Activated T-cell treated with anti-CD3 and anti-CD28 coated beads, Interleukin-2, amount 50 U/mL, for 4 hours (primary cell): ENCODE measurements around the gene EXOC3. TPM values are rescaled to one million over a fixed set of nuclear protein-coding genes. Genes with fewer than 3 reads are reported as not detected.

Experiments
- ATAC-seq, 2 donors: fragments of 200-7000 bp; cut with Tn5 transposase; one replicate each; pipeline ENCODE4 v1.10.0; 2021
- DNase-seq: peaks from one replicate; pipeline ENCODE4 v3.0.0-alpha.2; 2020
- H3K27me3 Mint-ChIP-seq: one replicate; pipeline ENCODE4 v1.8.0; 2021; ENCODE audit warnings: low read depth, mixed read lengths
- H3K36me3 Mint-ChIP-seq: one replicate; pipeline ENCODE4 v1.8.0; 2022; ENCODE audit warnings: mixed read lengths; ENCODE audit not compliant: insufficient read depth
- H3K4me1 Mint-ChIP-seq: one replicate; pipeline ENCODE4 v1.8.0; 2021; ENCODE audit warnings: low read depth, mixed read lengths
- H3K4me3 Mint-ChIP-seq: one replicate; pipeline ENCODE4 v1.8.0; 2021; ENCODE audit warnings: mild to moderate bottlenecking, moderate library complexity, mixed read lengths
- H3K9me3 Mint-ChIP-seq: one replicate; pipeline ENCODE4 v1.8.0; 2021; ENCODE audit warnings: mixed read lengths
- total RNA-seq, 3 donors: library from RNA; stranded (reverse); gene quantifications; one replicate each; pipeline ENCODE4 v1.2.1, GENCODE V29; 2021

EXOC3 gene
- total RNA-seq, 3 donors from 2014 or later = 62.7 to 78.3 (median 67.2) TPM

- Mint-ChIP-seq H3K27me3 (no peaks in the 10 kb centered on the region), H3K4me3 (no peak overlapping the region), H3K36me3 (no peaks in the 10 kb centered on the region), H3K9me3 (no peaks in the 10 kb centered on the region), H3K4me1 (no peaks in the 10 kb centered on the region)
- ATAC-seq (no peak), DNase-seq (no peak)
Measured at GRCh38 chr5:417301-418161, 25.4 kb upstream of the EXOC3 start.

DNA sequence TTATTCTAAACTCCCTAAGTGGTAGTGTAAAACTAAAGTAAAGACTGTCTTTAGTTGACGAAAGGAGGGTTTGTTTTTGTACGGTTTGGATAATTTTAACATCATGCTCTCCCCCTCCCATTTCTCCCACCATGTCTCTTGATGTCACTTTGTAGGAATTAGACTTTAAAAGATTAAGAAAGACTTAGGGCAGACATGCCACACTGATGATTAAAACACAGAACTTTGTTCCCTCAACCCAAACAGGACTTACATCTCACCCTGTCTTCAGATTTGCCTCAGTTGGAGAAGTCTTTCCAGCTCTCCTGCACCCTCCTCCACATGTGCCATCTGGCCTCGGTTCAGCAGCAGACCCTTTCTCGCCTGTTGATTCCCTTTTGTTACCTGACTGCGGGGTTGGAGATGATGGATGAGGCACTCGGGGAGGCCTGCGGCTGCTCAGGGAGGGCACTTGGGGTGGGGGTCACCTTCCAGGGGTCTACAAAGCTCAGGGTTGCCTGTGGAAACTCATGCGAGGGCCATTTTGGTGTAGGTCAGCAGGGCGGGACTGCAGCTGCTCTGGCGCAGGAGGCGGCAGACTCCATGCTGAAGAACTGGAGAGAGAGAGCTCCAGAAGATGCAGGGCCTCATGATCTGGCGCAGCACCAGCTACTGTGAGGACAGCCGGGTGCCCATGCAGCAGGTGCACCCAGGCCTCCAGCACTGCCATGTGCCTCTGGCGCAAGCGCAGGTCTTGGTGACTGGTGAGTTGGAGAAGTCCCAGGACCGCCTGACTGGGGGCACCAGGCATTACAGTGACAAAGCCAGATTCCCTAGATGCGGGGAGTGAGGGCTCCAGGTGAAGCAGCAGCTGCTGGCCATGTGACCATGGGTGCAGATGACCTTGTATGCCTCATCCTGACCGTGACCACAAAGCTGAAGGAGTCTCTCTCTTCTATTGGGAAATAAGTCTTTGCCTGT, 24.5 kb upstream of the EXOC3 start:
- Mint-ChIP-seq H3K4me3 (no peak overlapping the region), H3K9me3 (no peaks in the 10 kb centered on the region), H3K4me1 (no peaks in the 10 kb centered on the region), H3K27me3 (no peaks in the 10 kb centered on the region), H3K36me3 (no peaks in the 10 kb centered on the region)
- DNase-seq (no peak), ATAC-seq (no peak)

GRCh38 chr5:419970-420369, 23.0 kb upstream of the EXOC3 start:
- Mint-ChIP-seq H3K4me1 (no peaks in the 10 kb centered on the region), H3K27me3 (no peaks in the 10 kb centered on the region)
- no peak for DNase-seq

DNA sequence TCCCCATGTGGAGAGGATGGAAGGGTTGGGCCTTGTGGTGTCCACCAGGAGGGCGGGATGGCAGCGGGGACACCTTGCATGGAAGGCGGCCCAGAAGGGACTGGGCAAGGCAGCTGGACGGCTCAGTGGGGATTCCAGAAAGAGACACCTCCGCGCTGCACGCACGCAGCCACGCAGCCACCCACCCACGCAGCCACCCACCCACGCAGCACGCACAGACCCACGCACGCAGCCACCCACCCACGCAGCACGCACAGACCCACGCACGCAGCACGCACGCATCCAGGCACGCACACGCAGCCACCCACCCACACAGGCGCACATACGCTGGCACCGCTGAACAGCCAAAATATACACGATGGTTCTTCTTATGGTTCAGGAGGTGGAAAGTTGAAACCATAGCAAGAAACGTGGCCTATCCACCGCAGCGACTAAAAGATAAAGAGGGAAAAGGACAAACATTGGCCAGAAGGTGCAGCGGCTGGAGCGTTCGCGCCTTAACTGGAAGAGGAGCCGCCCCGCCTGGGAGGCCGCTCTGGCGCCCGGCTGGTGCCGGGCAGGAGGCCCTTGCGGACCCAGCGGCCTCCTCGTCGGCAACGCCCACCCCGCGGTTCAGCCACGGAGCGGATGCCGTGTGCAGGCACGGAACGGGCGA, 22.2 kb upstream of the EXOC3 start:
- no peak for DNase-seq
- Mint-ChIP-seq H3K4me1 (no peaks in the 10 kb centered on the region), H3K9me3 (no peaks in the 10 kb centered on the region), H3K27me3 (no peaks in the 10 kb centered on the region), H3K36me3 (no peaks in the 10 kb centered on the region), H3K4me3 (no peak overlapping the region)
- ATAC-seq = no peak

More at GRCh38 chr5:419970-420369, 23.0 kb upstream of the EXOC3 start:
- Mint-ChIP-seq H3K36me3 (no peaks in the 10 kb centered on the region), H3K9me3 (no peaks in the 10 kb centered on the region), H3K4me3 (no peak overlapping the region)
- no peak for ATAC-seq

DNA sequence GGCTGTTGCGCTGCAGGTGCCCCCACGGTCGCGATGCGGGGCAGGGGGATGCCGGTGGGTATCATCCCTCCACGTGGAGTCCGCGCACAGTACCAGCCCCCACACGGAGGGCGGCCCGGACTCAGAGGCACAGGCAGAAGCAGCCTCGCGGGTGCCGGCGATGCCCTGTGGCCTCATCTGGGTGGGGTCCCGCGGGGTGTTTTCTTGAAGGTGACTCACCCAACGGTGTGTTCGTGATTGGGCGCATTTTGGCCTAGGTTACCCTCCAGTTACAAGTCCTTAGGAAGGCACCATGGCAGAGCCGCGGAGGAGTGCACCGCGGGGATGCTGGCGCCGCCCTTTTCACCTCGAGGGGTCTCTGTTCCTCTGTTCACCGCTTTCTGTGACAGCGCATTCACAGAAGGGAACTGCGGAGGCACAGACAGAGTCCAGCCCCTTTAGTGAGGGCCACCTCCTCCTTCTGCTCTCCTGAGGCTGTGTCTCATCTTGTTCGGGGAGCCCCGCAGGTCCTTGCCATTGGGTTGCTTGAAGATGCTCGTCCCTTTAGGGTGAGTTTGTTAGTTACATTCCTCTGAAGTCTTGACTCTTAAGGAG, 21.6 kb upstream of the EXOC3 start:
- H3K9me3 Mint-ChIP-seq = no peaks in the 10 kb centered on the region
- H3K4me3 Mint-ChIP-seq = no peak overlapping the region
- H3K4me1 Mint-ChIP-seq = no peaks in the 10 kb centered on the region
- no peaks in the 10 kb centered on the region for H3K36me3 Mint-ChIP-seq
- DNase-seq (no peak), ATAC-seq (no peak)
- peaks cover 2% of the 10 kb centered on the region for H3K27me3 Mint-ChIP-seq

DNA sequence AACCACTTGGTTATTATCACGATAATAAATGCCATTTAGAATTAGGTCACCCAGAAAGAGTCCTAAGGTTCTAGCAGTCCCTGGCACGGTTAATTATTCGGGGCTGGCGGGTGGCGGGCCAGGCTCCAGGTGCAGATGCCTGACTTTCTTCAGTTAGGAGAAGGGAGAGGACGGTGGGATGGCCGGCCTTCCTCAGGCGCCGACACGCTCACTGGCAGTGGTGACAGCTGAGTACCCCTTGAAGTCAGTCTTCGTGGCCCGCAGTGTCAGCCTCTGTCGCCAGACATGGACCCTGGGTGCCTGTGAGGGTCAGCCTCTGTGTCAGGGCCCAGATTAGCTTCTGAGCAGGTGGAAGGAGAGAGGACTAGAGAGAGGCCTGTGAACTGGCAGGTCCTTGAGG, 21.1 kb upstream of the EXOC3 start:
- Mint-ChIP-seq H3K4me3 (no peak overlapping the region), H3K4me1 (no peaks in the 10 kb centered on the region), H3K36me3 (no peaks in the 10 kb centered on the region), H3K27me3 (peaks cover 2% of the 10 kb centered on the region), H3K9me3 (no peaks in the 10 kb centered on the region)
- no peak for ATAC-seq
- no peak for DNase-seq

GRCh38 chr5:422323-423232, 20.4 kb upstream of the EXOC3 start:
- ATAC-seq (no peak), DNase-seq (no peak)
- Mint-ChIP-seq H3K4me3 (no peak overlapping the region), H3K4me1 (no peaks in the 10 kb centered on the region), H3K36me3 (no peaks in the 10 kb centered on the region), H3K27me3 (peaks cover 2% of the 10 kb centered on the region), H3K9me3 (no peaks in the 10 kb centered on the region)

- DNase-seq = no peak
- Mint-ChIP-seq H3K9me3 (no peaks in the 10 kb centered on the region), H3K4me1 (no peaks in the 10 kb centered on the region), H3K36me3 (no peaks in the 10 kb centered on the region), H3K4me3 (no peak overlapping the region), H3K27me3 (peaks cover 2% of the 10 kb centered on the region)
- no peak for ATAC-seq
Measured at GRCh38 chr5:423233-423565, 19.8 kb upstream of the EXOC3 start.

DNA sequence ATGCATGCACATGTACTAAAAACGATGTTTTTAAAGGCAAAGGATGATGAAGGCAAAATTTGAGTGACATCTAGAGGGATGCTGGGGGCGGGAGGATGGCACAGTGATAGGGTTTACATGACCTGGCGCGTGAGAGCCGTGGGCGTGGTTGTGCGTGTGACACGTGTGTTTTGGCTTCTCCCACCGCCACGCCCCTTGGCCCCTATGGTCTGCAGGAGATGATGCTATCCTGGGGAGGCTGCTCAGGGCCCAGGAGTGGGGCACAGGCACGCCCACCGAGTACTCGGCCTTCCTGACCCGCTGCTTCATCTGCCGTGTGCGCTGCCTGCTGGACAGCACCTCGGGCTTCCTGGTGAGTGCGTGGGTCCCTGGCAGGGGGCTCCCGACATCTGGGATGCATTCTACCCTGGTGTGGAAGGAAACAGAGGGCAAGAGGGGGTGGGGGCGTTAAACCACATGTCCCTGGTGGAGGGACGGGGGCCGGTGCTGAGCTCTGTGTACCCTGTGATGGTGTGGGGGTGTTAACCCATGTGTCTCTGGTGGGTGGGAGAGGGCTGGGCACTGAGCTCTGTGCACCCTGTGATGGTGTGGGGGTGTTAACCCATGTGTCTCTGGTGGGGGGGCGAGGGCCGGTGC, 19.2 kb upstream of the EXOC3 start:
- H3K4me3 Mint-ChIP-seq = no peak overlapping the region
- no peak for DNase-seq

GRCh38 chr5:424301-425110, 18.5 kb upstream of the EXOC3 start:
- no peak for DNase-seq
- Mint-ChIP-seq H3K4me1 (no peaks in the 10 kb centered on the region), H3K4me3 (no peak overlapping the region), H3K27me3 (peaks cover 2% of the 10 kb centered on the region), H3K36me3 (no peaks in the 10 kb centered on the region), H3K9me3 (no peaks in the 10 kb centered on the region)
- ATAC-seq = no peak

More for the DNA sequence above, 19.2 kb upstream of the EXOC3 start:
- Mint-ChIP-seq H3K9me3 (no peaks in the 10 kb centered on the region), H3K27me3 (peaks cover 2% of the 10 kb centered on the region), H3K36me3 (no peaks in the 10 kb centered on the region), H3K4me1 (no peaks in the 10 kb centered on the region)
- ATAC-seq = no peak

- no peak overlapping the region for H3K4me3 Mint-ChIP-seq
- DNase-seq = no peak
- peaks cover 2% of the 10 kb centered on the region for H3K27me3 Mint-ChIP-seq
- no peaks in the 10 kb centered on the region for H3K36me3 Mint-ChIP-seq
- no peaks in the 10 kb centered on the region for H3K4me1 Mint-ChIP-seq
- H3K9me3 Mint-ChIP-seq = no peaks in the 10 kb centered on the region
- ATAC-seq = no peak
Measured at GRCh38 chr5:425714-426113, 17.3 kb upstream of the EXOC3 start.

GRCh38 chr5:426392-426976, 16.5 kb upstream of the EXOC3 start:
- Mint-ChIP-seq H3K9me3 (no peaks in the 10 kb centered on the region), H3K27me3 (peaks cover 2% of the 10 kb centered on the region), H3K36me3 (no peaks in the 10 kb centered on the region), H3K4me1 (no peaks in the 10 kb centered on the region), H3K4me3 (peak overlapping the region; percentile 2)
- ATAC-seq (no peak), DNase-seq (no peak)
